AG09319 (cell line): ENCODE results near the gene KRT75.
A peak's percentile ranks its signal among the peaks of the same experiment; 100 is the strongest.
"Not testable (repeated sequence)": the region's sequence is repeated elsewhere in the genome, so short reads cannot be mapped to it uniquely, and the experiment has no call there.

ENCODE experiments used
- DNase-seq: peaks from one replicate; pipeline ENCODE4 v3.0.0-alpha.2; 2010; ENCODE audit warnings: low read depth; ENCODE audit errors: extremely low read depth
- CTCF ChIP-seq: IDR thresholded peaks from 2 replicates; pipeline ENCODE4 v1.5.1; 2011; ENCODE audit warnings: low read depth, mild to moderate bottlenecking, inconsistent platforms, low read length, moderate library complexity

The KRT75 gene

GRCh38 chr12:52415870-52416750 lies 18.1 kb downstream of the KRT75 start:
- TF ChIP-seq CTCF = no peak

GRCh38 chr12:52414936-52415335 lies 19.2 kb downstream of the KRT75 start:
- no peak for TF ChIP-seq CTCF
- no peak for DNase-seq

More at GRCh38 chr12:52415870-52416750, 18.1 kb downstream of the KRT75 start:
- DNase-seq = peak; percentile 16

- no peak for TF ChIP-seq CTCF
- no peak for DNase-seq
These were observed 20.3 kb downstream of the KRT75 start for GRCh38 chr12:52413782-52414345.

GRCh38 chr12:52413202-52413601 lies 21.0 kb downstream of the KRT75 start:
- no peak for TF ChIP-seq CTCF
- DNase-seq = no peak

GRCh38 chr12:52411815-52412214 lies 22.4 kb downstream of the KRT75 start:
- TF ChIP-seq CTCF = no peak
- DNase-seq = no peak

GRCh38 chr12:52410589-52411248 lies 23.5 kb downstream of the KRT75 start:
- not testable (repeated sequence) for DNase-seq

- no peak for DNase-seq
- TF ChIP-seq CTCF = no peak
These were observed 26.3 kb downstream of the KRT75 start for GRCh38 chr12:52407918-52408317.
